ENCODE results near the gene NPEPPS. TPM values are rescaled to one million over a fixed set of nuclear protein-coding genes. Genes with fewer than 3 reads are reported as not detected.

Gene NPEPPS
- total RNA-seq, 1 donor, result 148 TPM

- H3K4me3 ChIP-seq (ENCODE audit: low read depth, low read length), result no peak overlapping the region
- TF ChIP-seq CTCF (IDR thresholded peaks at IDR 0.05; ENCODE audit: insufficient read depth, low read depth, low read length), result peak; percentile 6
- peak; percentile 88 for DNase-seq (ENCODE audit: low read depth)
These were observed 90.6 kb downstream of the NPEPPS start for GRCh38 chr17:47621293-47622179.

DNA sequence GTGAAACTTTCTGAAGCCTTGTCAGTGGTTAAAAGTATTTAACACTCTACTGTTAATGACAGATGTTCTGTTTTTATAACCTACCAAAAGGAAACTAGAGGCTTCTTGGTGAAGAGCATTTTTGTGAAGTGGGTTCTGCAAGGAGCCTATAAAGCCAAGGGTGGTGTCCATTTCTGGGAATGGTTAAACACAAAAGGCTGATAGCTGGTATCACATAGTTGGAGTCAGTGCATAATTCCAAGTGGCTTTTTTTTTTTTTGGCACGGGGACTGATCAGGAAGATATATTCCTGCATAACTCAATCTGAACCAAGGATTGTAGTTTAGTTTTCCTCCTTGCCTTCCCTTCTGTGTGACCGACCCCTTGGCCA is 91.3 kb downstream of the NPEPPS start:
- no peak overlapping the region for H3K4me3 ChIP-seq (ENCODE audit: low read depth, low read length)
- DNase-seq (ENCODE audit: low read depth), result peak; percentile 25
- no peak for TF ChIP-seq CTCF (IDR thresholded peaks at IDR 0.05; ENCODE audit: insufficient read depth, low read depth, low read length)

- H3K4me3 ChIP-seq (ENCODE audit: low read depth, low read length), result no peak overlapping the region
- TF ChIP-seq CTCF (IDR thresholded peaks at IDR 0.05; ENCODE audit: insufficient read depth, low read depth, low read length), result no peak
- DNase-seq (ENCODE audit: low read depth), result no peak
These were observed 93.8 kb downstream of the NPEPPS start for GRCh38 chr17:47624727-47625068.

DNA sequence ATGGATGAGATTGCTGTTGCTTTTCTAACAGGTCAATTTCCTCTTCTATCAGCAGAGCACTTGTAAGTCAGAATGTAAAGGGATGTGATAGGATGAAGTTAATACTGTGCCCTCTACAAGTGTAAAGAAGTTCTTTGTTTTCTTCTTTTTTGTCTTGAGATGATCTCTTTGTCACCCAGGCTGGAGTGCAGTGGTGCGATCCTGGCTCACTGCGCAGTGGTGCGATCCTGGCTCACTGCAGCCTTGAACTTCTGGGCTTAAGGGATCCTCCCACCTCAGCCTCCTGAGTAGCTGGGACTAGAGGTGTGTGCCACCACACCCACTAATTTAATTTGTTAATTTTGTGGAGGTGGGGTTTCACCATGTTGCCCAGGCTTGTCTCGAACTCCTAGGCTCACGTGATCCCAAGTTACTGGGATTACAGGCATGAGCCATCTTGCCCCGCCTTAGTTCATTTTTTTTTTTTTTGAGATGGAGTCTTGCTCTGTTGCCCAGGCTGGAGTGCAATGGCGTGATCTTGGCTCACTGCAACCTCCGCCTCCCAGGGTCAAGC is 97.2 kb downstream of the NPEPPS start:
- no peak for DNase-seq (ENCODE audit: low read depth)
- H3K4me3 ChIP-seq (ENCODE audit: low read depth, low read length), result no peak overlapping the region
- TF ChIP-seq CTCF (IDR thresholded peaks at IDR 0.05; ENCODE audit: insufficient read depth, low read depth, low read length), result no peak

DNA sequence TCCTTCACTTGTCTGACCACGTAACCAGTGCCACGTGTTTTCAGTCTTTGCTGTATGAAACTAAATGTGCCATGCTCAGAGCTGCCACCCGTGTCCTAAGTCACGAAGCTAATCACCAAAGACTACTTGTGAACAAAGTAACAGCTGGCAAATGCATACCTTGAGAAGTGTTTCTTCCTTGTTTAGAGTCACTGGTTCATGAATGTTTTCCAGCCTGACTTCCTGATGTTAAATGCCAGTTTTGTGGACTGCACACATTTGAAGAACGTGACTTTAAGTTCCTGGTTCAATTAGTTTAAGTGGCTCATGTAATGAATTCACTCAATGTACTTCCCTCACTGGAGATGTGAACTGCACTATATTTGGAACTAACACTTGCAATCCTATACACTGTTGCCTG is 98.9 kb downstream of the NPEPPS start:
- no peak for DNase-seq (ENCODE audit: low read depth)
- H3K4me3 ChIP-seq (ENCODE audit: low read depth, low read length), result no peak overlapping the region

DNA sequence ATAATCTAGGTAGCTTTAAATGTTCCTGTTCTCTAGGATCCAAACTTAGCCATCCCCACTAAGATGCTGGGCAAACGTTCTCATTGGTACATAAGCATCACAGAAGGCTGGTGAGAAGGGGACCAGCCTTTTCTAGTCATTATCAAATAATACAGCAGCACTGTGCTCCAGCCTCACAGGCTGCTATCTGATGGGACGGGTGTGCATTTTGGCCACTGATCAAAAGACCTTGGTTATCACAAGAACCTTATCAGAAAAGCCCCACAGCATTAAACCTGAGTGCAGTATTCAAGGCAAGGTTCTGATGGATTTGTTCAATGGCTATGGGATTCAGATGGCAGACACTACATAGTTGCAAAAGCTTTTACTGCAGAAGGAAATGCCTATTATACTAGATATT is 99.7 kb downstream of the NPEPPS start:
- no peak for DNase-seq (ENCODE audit: low read depth)
- TF ChIP-seq CTCF (IDR thresholded peaks at IDR 0.05; ENCODE audit: insufficient read depth, low read depth, low read length), result no peak
- no peak overlapping the region for H3K4me3 ChIP-seq (ENCODE audit: low read depth, low read length)

More for the DNA sequence above, 98.9 kb downstream of the NPEPPS start:
- TF ChIP-seq CTCF (IDR thresholded peaks at IDR 0.05; ENCODE audit: insufficient read depth, low read depth, low read length), result no peak

All from fibroblast of villous mesenchyme (primary cell).